Heart left ventricle (tissue), 16 donors: Measurements from ENCODE around the gene TTLL5. TPM values are rescaled to one million over a fixed set of nuclear protein-coding genes. Genes with fewer than 3 reads are reported as not detected.

Source experiments
- ATAC-seq, 4 donors: fragments of 200-7000 bp; cut with Tn5 transposase; one replicate each; pipeline ENCODE4 v1.9.1; 2020 to 2022; ENCODE audit warnings: moderate library complexity in 4 of 4, mild to moderate bottlenecking in 3 of 4, moderate number of reproducible peaks in 1 of 4
- DNase-seq, 5 donors: peaks; one replicate each; pipeline ENCODE4 v3.0.0-alpha.2; 2020
- H3K27ac ChIP-seq, 12 donors: fragments of 200-600 bp; sonication (generic) in 4 of 12; one replicate each; pipeline versions ENCODE4 v1.5.0 to v1.8.0; 2016 to 2022; ENCODE audit warnings: mild to moderate bottlenecking in 2 of 12
- H3K27me3 ChIP-seq, 9 donors: fragments of 200-600 bp; sonication (generic) in 2 of 9; one replicate each; pipeline versions ENCODE4 v1.5.1 to v1.8.0; 2016 to 2022; ENCODE audit warnings: mild to moderate bottlenecking in 3 of 9
- H3K36me3 ChIP-seq, 9 donors: fragments of 200-600 bp; sonication (generic) in 2 of 9; one replicate each; pipeline versions ENCODE4 v1.5.0 to v1.8.0; 2018 to 2022; ENCODE audit warnings: mild to moderate bottlenecking in 2 of 9
- H3K4me1 ChIP-seq, 12 donors: fragments of 200-600 bp; sonication (generic) in 4 of 12; one replicate each; pipeline versions ENCODE4 v1.5.0 to v1.8.0; 2016 to 2022; ENCODE audit warnings: mild to moderate bottlenecking in 3 of 12
- H3K4me3 ChIP-seq, 12 donors: fragments of 200-600 bp; sonication (generic) in 4 of 12; one replicate each; pipeline versions ENCODE4 v1.5.0 to v1.8.0; 2017 to 2022; ENCODE audit warnings: mild to moderate bottlenecking in 9 of 12, moderate library complexity in 4 of 12
- H3K9me3 ChIP-seq, 12 donors: fragments of 200-600 bp; sonication (generic) in 4 of 12; one replicate each; pipeline versions ENCODE4 v1.5.0 to v1.8.0; 2016 to 2022; ENCODE audit warnings: mild to moderate bottlenecking in 1 of 12
- CTCF ChIP-seq, 12 donors: fragments of 200-600 bp; sonication (generic) in 4 of 12; IDR thresholded peaks; one replicate each; pipeline versions ENCODE4 v1.5.0 to v1.8.0; 2018 to 2022; ENCODE audit warnings: antibody characterized with exemption in 12 of 12, mild to moderate bottlenecking in 5 of 12
- POLR2A ChIP-seq, 2 donors: fragments of 450-650 bp; IDR thresholded peaks; one replicate each; pipeline ENCODE4 v1.6.1; 2017; ENCODE audit warnings: antibody characterized with exemption in 2 of 2, mild to moderate bottlenecking in 2 of 2, moderate library complexity in 2 of 2
- WGBS, 4 donors: extraction: QIAGEN DNeasy Blood & Tissue Kit in 2 of 4; methylation state at CpG; one replicate each; pipeline versions ENCODE4 v1.1.5 to v1.1.7; 2013 to 2018; 5-methylcytosine and 5-hydroxymethylcytosine counted together
- intact Hi-C, 10 donors: fragments of 100-400 bp; cut with DNase I; formaldehyde crosslinking; loops; one replicate each; pipeline versions ENCODE4 v1.11.1 to v1.14.2; 2022
- polyA plus RNA-seq, 2 donors: library from polyadenylated mRNA; stranded (reverse); fragments of 200-250 nt; gene quantifications; one replicate each; pipeline ENCODE4 v1.2.3, GENCODE V29; 2013
- total RNA-seq, 9 donors: library from RNA; depleted of rRNA in 2 of 9; stranded (reverse); fragments of >200 nt in 2 of 9; fragmentation: NEBNext Ultra II Directional in 3 of 9; extraction: Animal tissue kit (Norgen Biotek cat#: 25700) in 3 of 9; gene quantifications; one replicate each; pipeline versions ENCODE4 v1.1.0 to v1.2.4, GENCODE V29; 2016 to 2023
- donor health status: ischemic (EF 13 %, LVEDD 7.1; RV severe dilation, severe dysfunction).
- donor health status: healthy with polysubstance abuse.
- donor health status: DM: no; HTN: yes; CAD: no.
- donor health status: DM: no; HTN: no; CAD: no.
- donor health status: ischemic (EF 25% LVEDD 6.9; RV normal size, moderate dysfunction).
- donor health status: ischemic (EF 25% LVEDD 5.7; RV mildly dilated, moderate dysfunction).
- donor health status: healthy.
- donor health status: DM: yes; HTN: yes; CAD: no.
- donor health status: ischemic (EF 35%, LVEDD 5.7; RV mildly dilated, moderate dysfunction).
- donor health status: nonischemic (EF 11% LVEDD 7.7; RV severe dilation, severe dysfunction).
- donor health status: DM: yes; HTN: yes; CAD: no.
- donor health status: PGD.
- donor health status: ischemic (EF 29% LVEDD 5.4; RV normal size, mild dysfunction).
- donor health status: nonischemic (EF 23%, LVEDD 6.1; RV moderate dilation, normal function).

Gene TTLL5
- total and polyA plus RNA-seq, 11 donors, result 6.2 to 24.6 (median 15.8) TPM

GRCh38 chr14:75824318-75824717 is 163.3 kb downstream of the TTLL5 start:
- Histone ChIP-seq H3K27me3 (no peaks in the 10 kb centered on the region), H3K4me1 (peaks cover 0 to 52% (median 34%) of the 10 kb centered on the region in 12 donors), H3K4me3 (no peak overlapping the region), H3K9me3 (no peaks in the 10 kb centered on the region), H3K36me3 (peaks cover 0 to 20% (median 3%) of the 10 kb centered on the region in 9 donors), H3K27ac (peak overlapping the region in 8 of 12 donors; percentile 0 to 86 (median 76))
- WGBS, 4 donors, result 85 to 91% (median 89%) methylated on average over 3 of the region's 3 CpGs
- ATAC-seq, result no peak
- TF ChIP-seq POLR2A (IDR thresholded peaks at IDR 0.05), result no peak
- DNase-seq, result no peak
- intact Hi-C loops, result loop anchor here in 2 of 10 donors (5.0 kb wide), 1 partner anchor 43 kb away; no protein-coding TSS in a partner anchor

- H3K4me1 ChIP-seq, result peaks cover 0 to 52% (median 31%) of the 10 kb centered on the region in 12 donors
- TF ChIP-seq POLR2A (IDR thresholded peaks at IDR 0.05) (no peak), CTCF (IDR thresholded peaks at IDR 0.05) (no peak)
- no peak overlapping the region for H3K4me3 ChIP-seq
- H3K36me3 ChIP-seq, result peaks cover 0 to 17% (median 3%) of the 10 kb centered on the region in 9 donors
- peak overlapping the region in 11 of 12 donors; percentile 0 to 86 (median 75) for H3K27ac ChIP-seq
- intact Hi-C loops, result no loop called here
- DNase-seq, result no peak
- no peaks in the 10 kb centered on the region for H3K9me3 ChIP-seq
- no peaks in the 10 kb centered on the region for H3K27me3 ChIP-seq
- ATAC-seq, result peak; percentile 16 to 62 (median 49)
- WGBS, 4 donors, result 63 to 75% (median 71%) methylated on average over 3 of the region's 3 CpGs
These were observed 164.1 kb downstream of the TTLL5 start for GRCh38 chr14:75825147-75825592.

- DNase-seq (no peak), ATAC-seq (no peak)
- Histone ChIP-seq H3K4me3 (no peak overlapping the region), H3K27me3 (no peaks in the 10 kb centered on the region), H3K9me3 (no peaks in the 10 kb centered on the region), H3K36me3 (peaks cover 0 to 4% (median 0%) of the 10 kb centered on the region in 9 donors), H3K27ac (peak overlapping the region in 3 of 12 donors; percentile 75 to 79 (median 76)), H3K4me1 (peaks cover 0 to 52% (median 37%) of the 10 kb centered on the region in 12 donors)
- TF ChIP-seq CTCF (IDR thresholded peaks at IDR 0.05), result no peak
- intact Hi-C loops, result no loop called here
- WGBS, 4 donors, result 95 to 97% (median 97%) methylated on average over 3 of the region's 3 CpGs
These were observed 165.6 kb downstream of the TTLL5 start for GRCh38 chr14:75826599-75826998.

GRCh38 chr14:75827331-75827730 is 166.3 kb downstream of the TTLL5 start:
- Histone ChIP-seq H3K36me3 (no peaks in the 10 kb centered on the region), H3K4me3 (no peak overlapping the region), H3K27me3 (no peaks in the 10 kb centered on the region), H3K4me1 (peaks cover 0 to 52% (median 41%) of the 10 kb centered on the region in 12 donors), H3K9me3 (no peaks in the 10 kb centered on the region), H3K27ac (no peak overlapping the region)
- WGBS, 4 donors, result 98 to 99% (median 98%) methylated on average over 3 of the region's 3 CpGs
- TF ChIP-seq CTCF (IDR thresholded peaks at IDR 0.05), result no peak
- no peak for TF ChIP-seq POLR2A (IDR thresholded peaks at IDR 0.05)
- no peak for ATAC-seq
- DNase-seq, result no peak
- intact Hi-C loops, result no loop called here

- Histone ChIP-seq H3K27ac (no peak overlapping the region), H3K4me1 (peaks cover 0 to 46% (median 33%) of the 10 kb centered on the region in 12 donors), H3K4me3 (no peak overlapping the region), H3K27me3 (no peaks in the 10 kb centered on the region), H3K9me3 (no peaks in the 10 kb centered on the region), H3K36me3 (no peaks in the 10 kb centered on the region)
- TF ChIP-seq POLR2A (IDR thresholded peaks at IDR 0.05) (no peak), CTCF (IDR thresholded peaks at IDR 0.05) (no peak)
- no peak for ATAC-seq
- intact Hi-C loops, result no loop called here
- no peak for DNase-seq
- WGBS, 4 donors, result 94 to 100% (median 98%) methylated on average over 1 of the region's 1 CpG
These were observed 168.3 kb downstream of the TTLL5 start for GRCh38 chr14:75829316-75829715.
